GM23338 (cell line): ENCODE data around the gene RABGAP1L. TPM values are rescaled to one million over a fixed set of nuclear protein-coding genes. Genes with fewer than 3 reads are reported as not detected.

ENCODE experiments used
- ATAC-seq: fragments of 200-7000 bp; cut with Tn5 transposase; 3 replicates; pipeline ENCODE4 v1.9.1; 2020
- DNase-seq: peaks from one replicate; pipeline ENCODE4 v3.0.0-alpha.2; 2015; ENCODE audit warnings: low spot score
- H2AFZ ChIP-seq: fragments of 200-600 bp; sonication (generic); 2 replicates; pipeline ENCODE4 v1.8.0; 2016; ENCODE audit warnings: antibody characterized with exemption, mild to moderate bottlenecking, moderate library complexity
- H3F3A ChIP-seq: fragments of 200-600 bp; sonication (generic); replicated peaks from 2 replicates; pipeline ENCODE4 v1.8.0; 2017; ENCODE audit warnings: antibody characterized with exemption, mixed run types, low read depth
- H3K27ac ChIP-seq: fragments of 200-600 bp; sonication (generic); 2 replicates; pipeline ENCODE4 v1.6.1; 2016; ENCODE audit warnings: low read depth
- H3K27me3 ChIP-seq: fragments of 200-600 bp; sonication (generic); 2 replicates; pipeline ENCODE4 v1.8.0; 2016; ENCODE audit warnings: mild to moderate bottlenecking, mixed run types, moderate library complexity; ENCODE audit not compliant: insufficient read depth
- H3K36me3 ChIP-seq: fragments of 200-600 bp; sonication (generic); 2 replicates; pipeline ENCODE4 v1.8.0; 2016; ENCODE audit warnings: mild to moderate bottlenecking; ENCODE audit not compliant: insufficient read depth
- H3K4me1 ChIP-seq: fragments of 200-600 bp; sonication (generic); 2 replicates; pipeline ENCODE4 v1.8.0; 2016; ENCODE audit warnings: mild to moderate bottlenecking, moderate library complexity; ENCODE audit not compliant: insufficient read depth
- H3K4me2 ChIP-seq: fragments of 200-600 bp; sonication (generic); 2 replicates; pipeline ENCODE4 v1.7.1; 2017; ENCODE audit warnings: mixed run types
- H3K4me3 ChIP-seq: fragments of 200-600 bp; sonication (generic); 2 replicates; pipeline ENCODE4 v1.6.1; 2016; ENCODE audit warnings: mixed run types
- H3K79me2 ChIP-seq: fragments of 200-600 bp; sonication (generic); replicated peaks from 2 replicates; pipeline ENCODE4 v1.8.0; 2017; ENCODE audit warnings: mild to moderate bottlenecking; ENCODE audit not compliant: insufficient read depth
- H3K9me2 ChIP-seq: fragments of 200-600 bp; sonication (generic); 2 replicates; pipeline ENCODE4 v1.8.0; 2017; ENCODE audit not compliant: insufficient read depth
- H4K20me1 ChIP-seq: fragments of 200-600 bp; sonication (generic); replicated peaks from 2 replicates; pipeline ENCODE4 v1.8.0; 2017; ENCODE audit warnings: mild to moderate bottlenecking; ENCODE audit not compliant: insufficient read depth
- H3K27ac Mint-ChIP-seq: 2 replicates; pipeline ENCODE4 v1.8.0; 2020; ENCODE audit warnings: inconsistent platforms, mild to moderate bottlenecking, moderate library complexity, mixed read lengths
- H3K27me3 Mint-ChIP-seq: 3 replicates; pipeline ENCODE4 v1.8.0; 2022; ENCODE audit warnings: low read depth, mild to moderate bottlenecking, moderate library complexity, mixed read lengths, inconsistent platforms; ENCODE audit not compliant: insufficient read depth, poor library complexity
- H3K36me3 Mint-ChIP-seq: 3 replicates; pipeline ENCODE4 v1.8.0; 2021; ENCODE audit warnings: low read depth, mild to moderate bottlenecking, inconsistent platforms, moderate library complexity, mixed read lengths
- H3K4me1 Mint-ChIP-seq: 3 replicates; pipeline ENCODE4 v1.8.0; 2020; ENCODE audit warnings: mild to moderate bottlenecking, inconsistent platforms, mixed read lengths
- H3K4me3 Mint-ChIP-seq: 3 replicates; pipeline ENCODE4 v1.8.0; 2021; ENCODE audit warnings: moderate library complexity, mild to moderate bottlenecking, inconsistent platforms, mixed read lengths
- H3K9me3 Mint-ChIP-seq: 3 replicates; pipeline ENCODE4 v1.8.0; 2020; ENCODE audit warnings: moderate library complexity, mild to moderate bottlenecking, inconsistent platforms, mixed read lengths
- CREB1 ChIP-seq: fragments of 250-450 bp; sonication (Bioruptor Pico); IDR thresholded peaks from 2 replicates; pipeline ENCODE4 v1.5.0; 2020; ENCODE audit warnings: low read depth, mild to moderate bottlenecking, moderate library complexity
- EZH2 ChIP-seq: fragments of 200-600 bp; sonication (generic); IDR thresholded peaks from one replicate; pipeline ENCODE4 v1.8.0; 2017; ENCODE audit warnings: antibody characterized with exemption, mild to moderate bottlenecking, low read depth; ENCODE audit not compliant: unreplicated experiment
- EZH2phosphoT487 ChIP-seq: fragments of 200-600 bp; sonication (generic); IDR thresholded peaks from one replicate; pipeline ENCODE4 v1.8.1; 2018; ENCODE audit warnings: antibody characterized with exemption; ENCODE audit not compliant: unreplicated experiment
- JUNB ChIP-seq: IDR thresholded peaks from one replicate; pipeline ENCODE4 v1.6.1; 2016; ENCODE audit warnings: antibody characterized with exemption; ENCODE audit not compliant: unreplicated experiment
- NANOG ChIP-seq: IDR thresholded peaks from 2 replicates; pipeline ENCODE4 v1.6.1; 2016; ENCODE audit warnings: antibody characterized with exemption, borderline replicate concordance
- POLR2AphosphoS5 ChIP-seq: IDR thresholded peaks from 2 replicates; pipeline ENCODE4 v1.6.1; 2016; ENCODE audit warnings: antibody characterized with exemption, low read depth
- STAT1 ChIP-seq: IDR thresholded peaks from one replicate; pipeline ENCODE4 v1.6.1; 2016; ENCODE audit warnings: antibody characterized with exemption; ENCODE audit not compliant: unreplicated experiment
- ZNF114 ChIP-seq: fragments of 250-450 bp; sonication (Bioruptor Pico); IDR thresholded peaks from 2 replicates; pipeline ENCODE4 v1.5.0; 2020; ENCODE audit warnings: mild to moderate bottlenecking, moderate library complexity
- ZNF331 ChIP-seq: fragments of 250-450 bp; sonication (Bioruptor Pico); IDR thresholded peaks from 2 replicates; pipeline ENCODE4 v1.5.0; 2020; ENCODE audit warnings: low read depth, mild to moderate bottlenecking, moderate library complexity
- polyA plus RNA-seq: library from polyadenylated mRNA; unstranded; fragments of >200 nt; fragmentation: Nextera tagmentation; extraction: Ambion mirVana; gene quantifications from 2 replicates; pipeline ENCODE4 v1.2.1, GENCODE V29; 2016
- total RNA-seq: library from RNA; depleted of rRNA; stranded (reverse); fragments of >200 nt; shearing (Covaris generic); gene quantifications from 2 replicates; pipeline ENCODE4 v1.2.3, GENCODE V29; 2014
- TF ChIP-seq, protein P1 (sequence below): IDR thresholded peaks from one replicate; pipeline ENCODE4 v1.6.1; 2018; ENCODE audit warnings: antibody characterized with exemption; ENCODE audit not compliant: unreplicated experiment
- TF ChIP-seq, protein P2 (sequence below): fragments of 250-450 bp; sonication (Bioruptor Pico); IDR thresholded peaks from 2 replicates; pipeline ENCODE4 v1.5.0; 2020; ENCODE audit warnings: mild to moderate bottlenecking, moderate library complexity
- TF ChIP-seq, protein P3 (sequence below), 2 experiments: fragments of 200-600 bp in 1 of 2; sonication (generic) in 1 of 2; conservative IDR thresholded peaks; 2 replicates each; pipeline versions ENCODE4 v1.5.1 to v1.6.1; 2016 to 2017; ENCODE audit warnings: antibody characterized with exemption in 2 of 2, low read depth in 2 of 2, mild to moderate bottlenecking in 2 of 2, moderate library complexity in 1 of 2
- TF ChIP-seq, protein P4 (sequence below): IDR thresholded peaks from 2 replicates; pipeline ENCODE4 v1.6.1; 2016; ENCODE audit warnings: antibody characterized with exemption

The RABGAP1L gene
- total and polyA plus RNA-seq, 2 experiments from 2014 or later = 83.2 to 136 TPM

DNA sequence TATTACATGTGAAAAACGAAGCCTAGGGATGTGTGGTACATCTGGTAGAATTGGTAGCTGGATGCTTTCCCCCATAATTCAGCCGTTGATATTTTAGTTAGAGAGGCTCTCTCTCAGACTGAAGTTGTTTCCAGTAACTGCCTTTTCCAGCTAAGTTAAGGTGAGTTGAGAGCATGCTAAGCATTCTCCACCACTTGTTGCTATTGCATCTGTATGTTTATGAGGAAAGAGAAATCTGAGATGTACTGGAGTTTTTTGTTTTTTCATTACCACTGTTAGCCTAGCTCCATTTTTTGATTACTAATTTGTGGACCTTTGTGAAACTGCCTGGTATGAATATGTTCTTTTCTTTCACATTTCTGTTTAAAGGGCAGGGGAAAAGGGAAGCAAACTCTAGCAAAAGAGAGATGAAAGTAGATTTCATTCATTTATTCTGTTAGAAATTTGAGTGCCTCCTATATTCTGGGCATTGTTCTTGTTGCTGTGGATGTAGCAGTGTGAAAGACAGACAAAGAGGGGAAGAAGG lies 650.5 kb downstream of the RABGAP1L start:
- no peak overlapping the region for H3K27ac Mint-ChIP-seq
- Histone ChIP-seq H3K79me2 (no peaks in the 10 kb centered on the region), H3K4me1 (no peaks in the 10 kb centered on the region), H3K36me3 (no peaks in the 10 kb centered on the region), H3K9me2 (no peaks in the 10 kb centered on the region), H4K20me1 (no peaks in the 10 kb centered on the region), H3K27ac (0 out of 2 replicates have a peak overlapping the region, but pooled peaks have one; percentile 20), H3K27me3 (no peaks in the 10 kb centered on the region), H3K4me2 (no peak overlapping the region), H3F3A (no peaks in the 10 kb centered on the region), H3K4me3 (no peak overlapping the region), H2AFZ (no peak overlapping the region; the same call in 1 of the 2 replicates)
- H3K9me3 Mint-ChIP-seq = no peaks in the 10 kb centered on the region
- no peak for ATAC-seq
- H3K4me3 Mint-ChIP-seq = no peak overlapping the region
- H3K36me3 Mint-ChIP-seq = no peaks in the 10 kb centered on the region
- no peak for DNase-seq
- peaks cover 13% of the 10 kb centered on the region for H3K4me1 Mint-ChIP-seq
- TF ChIP-seq, protein P1, sequence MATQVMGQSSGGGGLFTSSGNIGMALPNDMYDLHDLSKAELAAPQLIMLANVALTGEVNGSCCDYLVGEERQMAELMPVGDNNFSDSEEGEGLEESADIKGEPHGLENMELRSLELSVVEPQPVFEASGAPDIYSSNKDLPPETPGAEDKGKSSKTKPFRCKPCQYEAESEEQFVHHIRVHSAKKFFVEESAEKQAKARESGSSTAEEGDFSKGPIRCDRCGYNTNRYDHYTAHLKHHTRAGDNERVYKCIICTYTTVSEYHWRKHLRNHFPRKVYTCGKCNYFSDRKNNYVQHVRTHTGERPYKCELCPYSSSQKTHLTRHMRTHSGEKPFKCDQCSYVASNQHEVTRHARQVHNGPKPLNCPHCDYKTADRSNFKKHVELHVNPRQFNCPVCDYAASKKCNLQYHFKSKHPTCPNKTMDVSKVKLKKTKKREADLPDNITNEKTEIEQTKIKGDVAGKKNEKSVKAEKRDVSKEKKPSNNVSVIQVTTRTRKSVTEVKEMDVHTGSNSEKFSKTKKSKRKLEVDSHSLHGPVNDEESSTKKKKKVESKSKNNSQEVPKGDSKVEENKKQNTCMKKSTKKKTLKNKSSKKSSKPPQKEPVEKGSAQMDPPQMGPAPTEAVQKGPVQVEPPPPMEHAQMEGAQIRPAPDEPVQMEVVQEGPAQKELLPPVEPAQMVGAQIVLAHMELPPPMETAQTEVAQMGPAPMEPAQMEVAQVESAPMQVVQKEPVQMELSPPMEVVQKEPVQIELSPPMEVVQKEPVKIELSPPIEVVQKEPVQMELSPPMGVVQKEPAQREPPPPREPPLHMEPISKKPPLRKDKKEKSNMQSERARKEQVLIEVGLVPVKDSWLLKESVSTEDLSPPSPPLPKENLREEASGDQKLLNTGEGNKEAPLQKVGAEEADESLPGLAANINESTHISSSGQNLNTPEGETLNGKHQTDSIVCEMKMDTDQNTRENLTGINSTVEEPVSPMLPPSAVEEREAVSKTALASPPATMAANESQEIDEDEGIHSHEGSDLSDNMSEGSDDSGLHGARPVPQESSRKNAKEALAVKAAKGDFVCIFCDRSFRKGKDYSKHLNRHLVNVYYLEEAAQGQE = no peak
- no peak for TF ChIP-seq CREB1 (CRISPR knock-in tag)
- TF ChIP-seq, protein P2, sequence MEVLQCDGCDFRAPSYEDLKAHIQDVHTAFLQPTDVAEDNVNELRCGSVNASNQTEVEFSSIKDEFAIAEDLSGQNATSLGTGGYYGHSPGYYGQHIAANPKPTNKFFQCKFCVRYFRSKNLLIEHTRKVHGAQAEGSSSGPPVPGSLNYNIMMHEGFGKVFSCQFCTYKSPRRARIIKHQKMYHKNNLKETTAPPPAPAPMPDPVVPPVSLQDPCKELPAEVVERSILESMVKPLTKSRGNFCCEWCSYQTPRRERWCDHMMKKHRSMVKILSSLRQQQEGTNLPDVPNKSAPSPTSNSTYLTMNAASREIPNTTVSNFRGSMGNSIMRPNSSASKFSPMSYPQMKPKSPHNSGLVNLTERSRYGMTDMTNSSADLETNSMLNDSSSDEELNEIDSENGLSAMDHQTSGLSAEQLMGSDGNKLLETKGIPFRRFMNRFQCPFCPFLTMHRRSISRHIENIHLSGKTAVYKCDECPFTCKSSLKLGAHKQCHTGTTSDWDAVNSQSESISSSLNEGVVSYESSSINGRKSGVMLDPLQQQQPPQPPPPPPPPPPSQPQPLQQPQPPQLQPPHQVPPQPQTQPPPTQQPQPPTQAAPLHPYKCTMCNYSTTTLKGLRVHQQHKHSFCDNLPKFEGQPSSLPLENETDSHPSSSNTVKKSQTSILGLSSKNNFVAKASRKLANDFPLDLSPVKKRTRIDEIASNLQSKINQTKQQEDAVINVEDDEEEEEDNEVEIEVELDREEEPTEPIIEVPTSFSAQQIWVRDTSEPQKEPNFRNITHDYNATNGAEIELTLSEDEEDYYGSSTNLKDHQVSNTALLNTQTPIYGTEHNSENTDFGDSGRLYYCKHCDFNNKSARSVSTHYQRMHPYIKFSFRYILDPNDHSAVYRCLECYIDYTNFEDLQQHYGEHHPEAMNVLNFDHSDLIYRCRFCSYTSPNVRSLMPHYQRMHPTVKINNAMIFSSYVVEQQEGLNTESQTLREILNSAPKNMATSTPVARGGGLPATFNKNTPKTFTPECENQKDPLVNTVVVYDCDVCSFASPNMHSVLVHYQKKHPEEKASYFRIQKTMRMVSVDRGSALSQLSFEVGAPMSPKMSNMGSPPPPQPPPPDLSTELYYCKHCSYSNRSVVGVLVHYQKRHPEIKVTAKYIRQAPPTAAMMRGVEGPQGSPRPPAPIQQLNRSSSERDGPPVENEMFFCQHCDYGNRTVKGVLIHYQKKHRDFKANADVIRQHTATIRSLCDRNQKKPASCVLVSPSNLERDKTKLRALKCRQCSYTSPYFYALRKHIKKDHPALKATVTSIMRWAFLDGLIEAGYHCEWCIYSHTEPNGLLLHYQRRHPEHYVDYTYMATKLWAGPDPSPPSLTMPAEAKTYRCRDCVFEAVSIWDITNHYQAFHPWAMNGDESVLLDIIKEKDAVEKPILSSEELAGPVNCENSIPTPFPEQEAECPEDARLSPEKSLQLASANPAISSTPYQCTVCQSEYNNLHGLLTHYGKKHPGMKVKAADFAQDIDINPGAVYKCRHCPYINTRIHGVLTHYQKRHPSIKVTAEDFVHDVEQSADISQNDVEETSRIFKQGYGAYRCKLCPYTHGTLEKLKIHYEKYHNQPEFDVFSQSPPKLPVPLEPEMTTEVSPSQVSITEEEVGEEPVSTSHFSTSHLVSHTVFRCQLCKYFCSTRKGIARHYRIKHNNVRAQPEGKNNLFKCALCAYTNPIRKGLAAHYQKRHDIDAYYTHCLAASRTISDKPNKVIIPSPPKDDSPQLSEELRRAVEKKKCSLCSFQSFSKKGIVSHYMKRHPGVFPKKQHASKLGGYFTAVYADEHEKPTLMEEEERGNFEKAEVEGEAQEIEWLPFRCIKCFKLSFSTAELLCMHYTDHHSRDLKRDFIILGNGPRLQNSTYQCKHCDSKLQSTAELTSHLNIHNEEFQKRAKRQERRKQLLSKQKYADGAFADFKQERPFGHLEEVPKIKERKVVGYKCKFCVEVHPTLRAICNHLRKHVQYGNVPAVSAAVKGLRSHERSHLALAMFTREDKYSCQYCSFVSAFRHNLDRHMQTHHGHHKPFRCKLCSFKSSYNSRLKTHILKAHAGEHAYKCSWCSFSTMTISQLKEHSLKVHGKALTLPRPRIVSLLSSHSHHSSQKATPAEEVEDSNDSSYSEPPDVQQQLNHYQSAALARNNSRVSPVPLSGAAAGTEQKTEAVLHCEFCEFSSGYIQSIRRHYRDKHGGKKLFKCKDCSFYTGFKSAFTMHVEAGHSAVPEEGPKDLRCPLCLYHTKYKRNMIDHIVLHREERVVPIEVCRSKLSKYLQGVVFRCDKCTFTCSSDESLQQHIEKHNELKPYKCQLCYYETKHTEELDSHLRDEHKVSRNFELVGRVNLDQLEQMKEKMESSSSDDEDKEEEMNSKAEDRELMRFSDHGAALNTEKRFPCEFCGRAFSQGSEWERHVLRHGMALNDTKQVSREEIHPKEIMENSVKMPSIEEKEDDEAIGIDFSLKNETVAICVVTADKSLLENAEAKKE = no peak
- TF ChIP-seq, protein P3, sequence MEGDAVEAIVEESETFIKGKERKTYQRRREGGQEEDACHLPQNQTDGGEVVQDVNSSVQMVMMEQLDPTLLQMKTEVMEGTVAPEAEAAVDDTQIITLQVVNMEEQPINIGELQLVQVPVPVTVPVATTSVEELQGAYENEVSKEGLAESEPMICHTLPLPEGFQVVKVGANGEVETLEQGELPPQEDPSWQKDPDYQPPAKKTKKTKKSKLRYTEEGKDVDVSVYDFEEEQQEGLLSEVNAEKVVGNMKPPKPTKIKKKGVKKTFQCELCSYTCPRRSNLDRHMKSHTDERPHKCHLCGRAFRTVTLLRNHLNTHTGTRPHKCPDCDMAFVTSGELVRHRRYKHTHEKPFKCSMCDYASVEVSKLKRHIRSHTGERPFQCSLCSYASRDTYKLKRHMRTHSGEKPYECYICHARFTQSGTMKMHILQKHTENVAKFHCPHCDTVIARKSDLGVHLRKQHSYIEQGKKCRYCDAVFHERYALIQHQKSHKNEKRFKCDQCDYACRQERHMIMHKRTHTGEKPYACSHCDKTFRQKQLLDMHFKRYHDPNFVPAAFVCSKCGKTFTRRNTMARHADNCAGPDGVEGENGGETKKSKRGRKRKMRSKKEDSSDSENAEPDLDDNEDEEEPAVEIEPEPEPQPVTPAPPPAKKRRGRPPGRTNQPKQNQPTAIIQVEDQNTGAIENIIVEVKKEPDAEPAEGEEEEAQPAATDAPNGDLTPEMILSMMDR (conservative IDR thresholded peaks at IDR 0.05; ENCODE audit: low read depth in 2 of 2) = no peak
- TF ChIP-seq EZH2phosphoT487 = no peak
- no peak for TF ChIP-seq ZNF114
- no peak for TF ChIP-seq JUNB
- TF ChIP-seq NANOG = no peak
- TF ChIP-seq POLR2AphosphoS5 = no peak
- no peak for TF ChIP-seq EZH2
- TF ChIP-seq ZNF331 = no peak
- TF ChIP-seq, protein P4, sequence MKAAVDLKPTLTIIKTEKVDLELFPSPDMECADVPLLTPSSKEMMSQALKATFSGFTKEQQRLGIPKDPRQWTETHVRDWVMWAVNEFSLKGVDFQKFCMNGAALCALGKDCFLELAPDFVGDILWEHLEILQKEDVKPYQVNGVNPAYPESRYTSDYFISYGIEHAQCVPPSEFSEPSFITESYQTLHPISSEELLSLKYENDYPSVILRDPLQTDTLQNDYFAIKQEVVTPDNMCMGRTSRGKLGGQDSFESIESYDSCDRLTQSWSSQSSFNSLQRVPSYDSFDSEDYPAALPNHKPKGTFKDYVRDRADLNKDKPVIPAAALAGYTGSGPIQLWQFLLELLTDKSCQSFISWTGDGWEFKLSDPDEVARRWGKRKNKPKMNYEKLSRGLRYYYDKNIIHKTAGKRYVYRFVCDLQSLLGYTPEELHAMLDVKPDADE = no peak
- TF ChIP-seq STAT1 = no peak
- no peaks in the 10 kb centered on the region for H3K27me3 Mint-ChIP-seq
